Neuronal stem cell (in vitro differentiated cells): Measurements from ENCODE around the gene GNAT1.

Source experiments
- DNase-seq: peaks from one replicate; pipeline ENCODE4 v3.0.0-alpha.2; 2013; ENCODE audit warnings: low spot score
- H2AFZ ChIP-seq: one replicate; pipeline ENCODE4 v1.6.1; 2013; ENCODE audit warnings: mild to moderate bottlenecking, low read length, inconsistent platforms
- H2AK5ac ChIP-seq: 2 replicates; pipeline ENCODE4 v1.6.1; 2013; ENCODE audit warnings: low read depth, mild to moderate bottlenecking, inconsistent platforms, low read length, moderate library complexity, mixed read lengths
- H2BK120ac ChIP-seq: 2 replicates; pipeline ENCODE4 v1.6.1; 2013; ENCODE audit warnings: low read depth, mild to moderate bottlenecking, inconsistent platforms, low read length, moderate library complexity, mixed read lengths
- H2BK12ac ChIP-seq: one replicate; pipeline ENCODE4 v1.6.1; 2013; ENCODE audit warnings: low read length, inconsistent platforms
- H2BK15ac ChIP-seq: 2 replicates; pipeline ENCODE4 v1.6.1; 2013; ENCODE audit warnings: mild to moderate bottlenecking, low read length, inconsistent platforms, mixed read lengths
- H2BK5ac ChIP-seq: one replicate; pipeline ENCODE4 v1.6.1; 2013; ENCODE audit warnings: inconsistent platforms, mild to moderate bottlenecking, low read length, moderate library complexity
- H3K14ac ChIP-seq: one replicate; pipeline ENCODE4 v1.6.1; 2013; ENCODE audit warnings: low read length, inconsistent platforms
- H3K18ac ChIP-seq: 2 replicates; pipeline ENCODE4 v1.6.1; 2013; ENCODE audit warnings: low read length, inconsistent platforms
- H3K23ac ChIP-seq: 2 replicates; pipeline ENCODE4 v1.6.1; 2013; ENCODE audit warnings: low read depth, mild to moderate bottlenecking, mixed read lengths, low read length, inconsistent platforms; ENCODE audit not compliant: poor library complexity
- H3K27ac ChIP-seq: replicated peaks from 3 replicates; pipeline ENCODE4 v1.5.1; 2013; ENCODE audit warnings: low read length, inconsistent platforms
- H3K27me3 ChIP-seq, 3 experiments: 2 replicates each; pipeline ENCODE4 v1.6.1; 2013; ENCODE audit warnings: low read length in 3 of 3, mild to moderate bottlenecking in 2 of 3, inconsistent platforms in 1 of 3, low read depth in 1 of 3, mixed read lengths in 1 of 3, moderate library complexity in 1 of 3; ENCODE audit not compliant: control insufficient read depth in 3 of 3, insufficient read depth in 3 of 3
- H3K36me3 ChIP-seq, 2 donors: replicated peaks in 1 of 2; 2 replicates each; pipeline ENCODE4 v1.6.1; 2013; ENCODE audit warnings: low read length in 2 of 2; ENCODE audit not compliant: control insufficient read depth in 2 of 2, insufficient read depth in 2 of 2
- H3K4ac ChIP-seq: 2 replicates; pipeline ENCODE4 v1.6.1; 2013; ENCODE audit warnings: inconsistent platforms, mild to moderate bottlenecking, low read length, moderate library complexity
- H3K4me1 ChIP-seq, 2 donors: 1 replicate in 1 of 2; 2 replicates in 1 of 2; pipeline ENCODE4 v1.6.1; 2013; ENCODE audit warnings: low read length in 2 of 2, low read depth in 1 of 2; ENCODE audit not compliant: control insufficient read depth in 2 of 2, insufficient read depth in 1 of 2
- H3K4me2 ChIP-seq: one replicate; pipeline ENCODE4 v1.6.1; 2013; ENCODE audit warnings: mild to moderate bottlenecking, low read length, inconsistent platforms; ENCODE audit not compliant: insufficient read depth, poor library complexity, severe bottlenecking
- H3K4me3 ChIP-seq, 2 donors: 2 replicates each; pipeline ENCODE4 v1.5.1; 2013; ENCODE audit warnings: low read length in 2 of 2, mild to moderate bottlenecking in 2 of 2, inconsistent platforms in 1 of 2, moderate library complexity in 1 of 2
- H3K79me1 ChIP-seq: one replicate; pipeline ENCODE4 v1.6.1; 2013; ENCODE audit warnings: low read depth, mild to moderate bottlenecking, inconsistent platforms, low read length, moderate library complexity
- H3K9ac ChIP-seq: one replicate; pipeline ENCODE4 v1.6.1; 2013; ENCODE audit warnings: mild to moderate bottlenecking, low read depth, low read length, inconsistent platforms; ENCODE audit not compliant: poor library complexity
- H3K9me3 ChIP-seq, 2 donors: replicated peaks in 1 of 2; 2 replicates each; pipeline versions ENCODE3 to v1.6.1; 2013; ENCODE audit warnings: low read length in 2 of 2, mild to moderate bottlenecking in 2 of 2, inconsistent platforms in 1 of 2, low read depth in 1 of 2, mixed read lengths in 1 of 2, moderate library complexity in 1 of 2; ENCODE audit not compliant: control insufficient read depth in 2 of 2, insufficient read depth in 1 of 2
- H4K8ac ChIP-seq: one replicate; pipeline ENCODE4 v1.6.1; 2013; ENCODE audit warnings: low read depth, mild to moderate bottlenecking, inconsistent platforms, low read length, moderate library complexity
- H4K91ac ChIP-seq: one replicate; pipeline ENCODE4 v1.6.1; 2013; ENCODE audit warnings: low read length, low read depth, mild to moderate bottlenecking, inconsistent platforms; ENCODE audit not compliant: poor library complexity
- WGBS, 2 donors: extraction: QIAGEN DNeasy Blood & Tissue Kit; methylation state at CpG; one replicate each; pipeline ENCODE4 v1.1.7; 2013; ENCODE audit warnings: missing lambda C conversion rate in 2 of 2, mixed read lengths in 1 of 2; ENCODE audit not compliant: insufficient read length in 2 of 2, insufficient replicate concordance in 1 of 2; ENCODE audit errors: extremely low coverage in 2 of 2; 5-methylcytosine and 5-hydroxymethylcytosine counted together

Gene GNAT1

GRCh38 chr3:50222169-50222528 lies 30.7 kb downstream of the GNAT1 start:
- Histone ChIP-seq H3K9ac (peak overlapping the region; percentile 44), H3K4me2 (no peak overlapping the region), H3K4ac (no peak overlapping the region), H4K8ac (no peak overlapping the region), H3K27ac (no peak overlapping the region), H2BK5ac (no peak overlapping the region), H3K36me3 (no peaks in the 10 kb centered on the region), H4K91ac (no peak overlapping the region), H3K27me3 (peaks cover 0 to 29% (median 6%) of the 10 kb centered on the region in 3 experiments), H3K9me3 (no peaks in the 10 kb centered on the region), H3K4me1 (peaks cover 4 to 22% of the 10 kb centered on the region in 2 donors), H3K79me1 (peaks cover 2% of the 10 kb centered on the region), H2BK12ac (peak overlapping the region; percentile 73), H2AFZ (peak overlapping the region; percentile 75), H3K14ac (no peak overlapping the region), H3K4me3 (no peak overlapping the region), H3K23ac (no peak overlapping the region), H3K18ac (peak overlapping the region; percentile 76), H2BK120ac (no peak overlapping the region), H2AK5ac (peak overlapping the region; percentile 86), H2BK15ac (peak overlapping the region; percentile 38)
- DNase-seq, result no peak
- WGBS, 2 donors, result no CpG with 5 or more reads among the region's 1 CpG

- H4K8ac ChIP-seq, result no peak overlapping the region
- WGBS, 2 donors, result no CpG with 5 or more reads among the region's 5 CpGs
- H2BK15ac ChIP-seq, result no peak overlapping the region
- no peak overlapping the region for H3K4ac ChIP-seq
- H4K91ac ChIP-seq, result no peak overlapping the region
- no peak overlapping the region for H3K4me2 ChIP-seq
- H2AK5ac ChIP-seq, result no peak overlapping the region
- H3K9me3 ChIP-seq, result no peaks in the 10 kb centered on the region
- H3K79me1 ChIP-seq, result peaks cover 4% of the 10 kb centered on the region
- no peak for DNase-seq
- H3K18ac ChIP-seq, result no peak overlapping the region
- no peak overlapping the region for H2BK5ac ChIP-seq
- no peaks in the 10 kb centered on the region for H3K36me3 ChIP-seq
- H2BK12ac ChIP-seq, result no peak overlapping the region
- no peak overlapping the region for H3K4me3 ChIP-seq
- H3K27ac ChIP-seq, result no peak overlapping the region
- peaks cover 0 to 12% (median 6%) of the 10 kb centered on the region in 3 experiments for H3K27me3 ChIP-seq
- H2AFZ ChIP-seq, result no peak overlapping the region
- H3K4me1 ChIP-seq, result peaks cover 16 to 33% of the 10 kb centered on the region in 2 donors
- H3K23ac ChIP-seq, result no peak overlapping the region
- H3K14ac ChIP-seq, result no peak overlapping the region
- no peak overlapping the region for H3K9ac ChIP-seq
- H2BK120ac ChIP-seq, result no peak overlapping the region
Measured at GRCh38 chr3:50224639-50225038, 33.2 kb downstream of the GNAT1 start.

GRCh38 chr3:50226888-50227389 lies 35.5 kb downstream of the GNAT1 start:
- Histone ChIP-seq H2AK5ac (peak overlapping the region; percentile 38), H3K79me1 (peaks cover 4% of the 10 kb centered on the region), H3K36me3 (no peaks in the 10 kb centered on the region), H3K27me3 (peaks cover 0 to 12% (median 6%) of the 10 kb centered on the region in 3 experiments), H2AFZ (peak overlapping the region; percentile 92), H3K18ac (peak overlapping the region; percentile 96), H3K23ac (peak overlapping the region; percentile 94), H3K14ac (no peak overlapping the region), H3K4ac (peak overlapping the region; percentile 95), H3K4me2 (peak overlapping the region; percentile 90), H2BK15ac (peak overlapping the region; percentile 99), H2BK5ac (peak overlapping the region; percentile 97), H2BK12ac (peak overlapping the region; percentile 95), H3K27ac (no peak overlapping the region), H3K4me3 (peak overlapping the region; percentile 32 to 70), H2BK120ac (peak overlapping the region; percentile 77), H4K8ac (peak overlapping the region; percentile 29), H3K9ac (peak overlapping the region; percentile 91), H4K91ac (no peak overlapping the region), H3K9me3 (no peaks in the 10 kb centered on the region), H3K4me1 (peaks cover 17 to 28% of the 10 kb centered on the region in 2 donors)
- no CpG with 5 or more reads among the region's 40 CpGs for WGBS, 2 donors
- DNase-seq, result no peak

- peak overlapping the region; percentile 94 for H3K23ac ChIP-seq
- H3K79me1 ChIP-seq, result peaks cover 4% of the 10 kb centered on the region
- H2BK5ac ChIP-seq, result peak overlapping the region; percentile 99
- peak overlapping the region; percentile 94 for H3K9ac ChIP-seq
- H4K8ac ChIP-seq, result peak overlapping the region; percentile 86
- peaks cover 0 to 12% (median 6%) of the 10 kb centered on the region in 3 experiments for H3K27me3 ChIP-seq
- H2AK5ac ChIP-seq, result peak overlapping the region; percentile 100
- peak overlapping the region; percentile 88 for H3K4me3 ChIP-seq
- H3K36me3 ChIP-seq, result no peaks in the 10 kb centered on the region
- peak overlapping the region; percentile 96 for H2BK120ac ChIP-seq
- no peak overlapping the region for H3K14ac ChIP-seq
- no CpG with 5 or more reads among the region's 51 CpGs for WGBS, 2 donors
- H3K4me1 ChIP-seq, result peaks cover 17 to 31% of the 10 kb centered on the region in 2 donors
- no peaks in the 10 kb centered on the region for H3K9me3 ChIP-seq
- peak overlapping the region; percentile 90 for H3K4me2 ChIP-seq
- peak overlapping the region; percentile 99 for H2BK15ac ChIP-seq
- peak overlapping the region; percentile 87 for H4K91ac ChIP-seq
- H3K4ac ChIP-seq, result peak overlapping the region; percentile 96
- H2BK12ac ChIP-seq, result peak overlapping the region; percentile 95
- H3K27ac ChIP-seq, result peak overlapping the region; percentile 98
- H3K18ac ChIP-seq, result peak overlapping the region; percentile 100
- DNase-seq, result peak; percentile 89
- H2AFZ ChIP-seq, result peak overlapping the region; percentile 92
Measured at GRCh38 chr3:50227390-50228183, 36.2 kb downstream of the GNAT1 start.
